ENCODE data around the gene CHIT1. TPM values are rescaled to one million over a fixed set of nuclear protein-coding genes. Genes with fewer than 3 reads are reported as not detected.

CHIT1 gene
- total RNA-seq, 1 donor from 2014 or later, result 6.6 TPM

- no peak for DNase-seq (ENCODE audit: low spot score)
Observed at GRCh38 chr1:203189951-203190352, 39.5 kb downstream of the CHIT1 start.

DNA sequence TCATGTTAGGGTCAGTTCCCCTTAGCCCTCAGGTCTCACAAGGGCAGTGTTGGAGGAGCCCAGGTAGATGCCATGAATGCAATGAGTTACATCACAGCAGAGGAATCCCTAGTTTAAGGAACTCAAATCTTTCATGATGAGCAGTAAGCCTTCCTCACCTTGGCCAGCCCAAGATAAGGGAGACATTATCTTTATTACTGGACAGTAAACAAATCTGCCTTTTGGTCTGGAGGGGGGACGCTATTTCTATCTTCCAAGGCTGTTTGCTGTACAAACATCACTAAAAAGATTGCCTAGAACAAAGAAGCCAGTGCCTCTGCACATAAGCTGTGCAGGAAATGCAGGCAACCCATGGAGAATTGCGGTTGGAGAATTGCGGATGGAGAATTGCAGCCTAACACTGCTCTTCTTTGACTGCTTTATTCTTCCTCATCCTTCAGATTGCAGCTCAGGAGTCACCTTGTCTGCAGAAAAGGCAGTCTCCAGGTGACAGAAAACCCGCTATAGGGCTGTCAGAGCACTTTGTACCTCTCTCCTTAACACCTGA is 40.7 kb downstream of the CHIT1 start:
- no peak for DNase-seq (ENCODE audit: low spot score)

- no peak for DNase-seq (ENCODE audit: low spot score)
Observed at GRCh38 chr1:203187689-203188264, 41.7 kb downstream of the CHIT1 start.

DNA sequence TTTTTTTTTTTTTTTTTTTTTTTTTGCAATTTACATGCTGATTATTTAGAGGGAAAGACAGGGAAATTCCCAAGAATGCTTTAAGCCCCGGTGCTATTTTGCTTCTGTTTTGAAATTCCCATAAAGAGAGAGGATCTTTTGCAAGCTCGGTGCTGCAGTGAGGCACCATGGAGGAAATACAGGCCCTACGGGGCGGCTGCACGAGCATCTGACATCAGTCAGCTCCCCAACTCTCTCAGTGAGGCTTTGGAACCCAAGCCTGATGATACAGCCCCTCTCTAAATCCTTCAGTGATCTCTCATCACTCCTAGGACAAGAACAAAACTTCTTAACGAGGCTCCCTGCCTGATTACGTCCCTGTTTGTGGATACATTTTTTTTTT is 42.2 kb downstream of the CHIT1 start:
- DNase-seq (ENCODE audit: low spot score), result no peak

- DNase-seq (ENCODE audit: low spot score), result no peak
Observed at GRCh38 chr1:203186446-203187303, 42.8 kb downstream of the CHIT1 start, which contains the start of gene CHI3L1. TSS of gene CHI3L1 (minus strand) at chr1:203186704. CDS start at chr1:203186623, 81 bp downstream.

DNA sequence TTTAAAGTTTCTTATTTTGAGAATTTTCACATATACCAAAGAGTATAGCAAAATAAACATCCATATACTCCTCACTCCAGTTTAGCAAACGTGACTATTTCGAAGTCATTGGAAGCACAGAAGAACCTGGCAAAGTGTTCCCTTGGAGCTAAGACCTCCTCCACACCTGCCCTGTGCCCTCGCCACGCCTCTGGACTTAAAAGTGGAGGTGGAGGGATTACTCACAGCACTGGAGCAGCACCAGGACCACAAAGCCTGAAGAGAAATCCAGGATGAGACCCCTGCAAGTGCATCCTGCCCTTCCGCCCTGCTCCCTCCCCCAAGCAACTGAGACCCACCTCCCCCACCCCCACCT is 43.4 kb downstream of the CHIT1 start:
- no peak for DNase-seq (ENCODE audit: low spot score)

- no peak for DNase-seq (ENCODE audit: low spot score)
Observed at GRCh38 chr1:203185585-203185984, 43.9 kb downstream of the CHIT1 start.

GRCh38 chr1:203185061-203185461 is 44.4 kb downstream of the CHIT1 start:
- no peak for DNase-seq (ENCODE audit: low spot score)

- no peak for DNase-seq (ENCODE audit: low spot score)
Observed at GRCh38 chr1:203184467-203184866, 45.0 kb downstream of the CHIT1 start.

DNA sequence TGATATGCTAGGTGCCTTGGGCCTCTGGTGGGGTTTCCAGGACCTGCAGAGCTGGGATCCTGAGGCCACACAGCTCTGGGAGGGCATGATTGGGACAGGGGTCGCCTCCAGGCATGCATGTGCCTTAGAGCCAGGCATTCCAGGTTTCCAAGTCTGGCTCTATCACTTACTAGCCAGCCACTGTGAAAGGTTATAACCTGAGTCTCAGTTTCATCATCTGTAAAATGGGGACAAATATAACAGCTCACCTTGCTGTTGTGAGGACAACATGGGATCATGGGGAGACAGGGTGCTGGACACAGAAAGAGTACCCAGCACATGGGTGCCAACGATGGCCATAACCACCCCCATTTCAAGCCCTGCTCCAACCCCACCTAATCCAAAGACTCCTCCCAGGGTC is 45.6 kb downstream of the CHIT1 start:
- no peak for DNase-seq (ENCODE audit: low spot score)

GRCh38 chr1:203182387-203182953 is 47.0 kb downstream of the CHIT1 start:
- no peak for DNase-seq (ENCODE audit: low spot score)

DNA sequence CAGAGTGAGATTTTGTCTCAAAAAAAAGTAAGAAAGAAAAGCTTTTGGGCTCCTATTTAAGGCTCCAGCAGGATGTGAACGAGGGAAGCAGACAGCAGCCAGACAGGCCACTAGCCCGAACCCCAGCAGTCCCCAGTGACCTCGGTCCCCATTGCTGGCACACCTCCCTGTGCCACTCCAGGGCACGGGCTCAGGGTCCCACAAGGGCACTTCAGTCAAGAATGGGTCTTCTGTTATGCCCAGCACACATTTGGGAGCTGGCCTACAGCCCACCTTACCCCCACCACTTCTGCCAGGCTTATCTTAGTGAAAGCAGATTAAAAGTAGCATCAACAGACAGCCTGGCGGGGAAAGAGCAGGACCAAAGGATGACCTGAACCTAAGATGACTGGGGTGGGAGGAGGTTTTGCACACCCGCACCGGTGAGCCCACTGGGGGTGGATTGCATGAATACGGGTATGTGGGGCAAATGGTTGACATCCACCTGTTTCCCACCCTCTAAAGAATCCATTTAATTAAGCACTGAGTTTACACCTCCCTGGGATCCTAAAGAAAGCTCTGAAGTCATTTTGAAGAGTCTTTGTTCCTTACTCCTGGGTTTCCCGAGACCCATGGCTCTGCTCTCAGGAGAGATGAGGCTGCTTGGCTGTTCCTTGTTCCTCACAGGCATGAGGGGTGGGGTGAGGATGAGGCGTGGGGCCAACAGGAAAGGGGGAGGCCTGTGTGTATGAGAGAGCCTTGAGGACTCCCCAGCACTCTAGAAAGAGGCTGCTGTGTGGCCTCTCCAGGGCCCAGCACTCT is 47.7 kb downstream of the CHIT1 start:
- DNase-seq (ENCODE audit: low spot score), result no peak

- DNase-seq (ENCODE audit: low spot score), result no peak
Observed at GRCh38 chr1:203180611-203181330, 48.7 kb downstream of the CHIT1 start.

GRCh38 chr1:203179667-203180005 is 49.8 kb downstream of the CHIT1 start:
- no peak for DNase-seq (ENCODE audit: low spot score)

DNA sequence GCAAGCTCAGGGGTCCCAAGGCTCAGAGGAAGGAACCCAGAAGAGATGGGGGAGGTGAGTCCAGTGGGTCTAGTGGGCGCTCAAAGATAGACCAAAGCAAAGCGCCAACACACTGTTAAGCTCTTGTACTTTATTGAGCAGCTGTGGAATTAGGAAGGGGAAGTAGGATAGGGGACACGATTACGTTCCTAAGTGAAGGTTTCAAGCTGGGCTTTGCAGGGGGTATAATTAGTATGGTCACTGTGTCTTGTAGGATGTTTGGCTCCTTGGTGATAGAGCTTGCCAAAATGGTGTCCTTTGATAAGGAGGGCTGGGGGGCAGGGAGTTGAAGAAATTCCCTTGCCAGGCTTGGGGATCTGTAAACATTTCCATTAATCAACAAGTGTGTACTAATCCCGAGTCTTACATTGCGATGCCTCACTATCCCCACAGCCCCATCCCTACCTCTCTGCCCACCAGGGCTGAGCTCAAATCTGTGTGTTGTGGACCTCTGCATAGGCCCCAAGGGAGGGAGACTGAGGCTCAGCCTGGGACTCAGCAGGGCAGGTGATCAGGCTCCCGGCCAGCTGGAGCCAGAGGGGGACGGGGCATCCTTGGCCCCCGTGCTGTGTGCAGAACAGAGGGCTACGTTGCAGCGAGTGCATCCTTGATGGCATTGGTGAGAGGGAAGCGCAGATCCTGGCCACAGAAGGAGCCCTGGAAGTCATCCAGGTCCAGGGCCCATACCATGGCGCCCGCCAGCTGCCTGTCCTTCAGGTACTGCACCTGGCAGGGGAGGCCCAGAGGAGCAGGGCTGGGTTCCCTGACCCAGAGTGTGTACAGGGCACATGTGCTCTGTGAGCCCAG is 50.4 kb downstream of the CHIT1 start:
- DNase-seq (ENCODE audit: low spot score), result no peak

GRCh38 chr1:203178083-203178482 is 51.4 kb downstream of the CHIT1 start:
- no peak for DNase-seq (ENCODE audit: low spot score)

GRCh38 chr1:203177470-203178039 is 51.9 kb downstream of the CHIT1 start:
- DNase-seq (ENCODE audit: low spot score), result no peak

DNA sequence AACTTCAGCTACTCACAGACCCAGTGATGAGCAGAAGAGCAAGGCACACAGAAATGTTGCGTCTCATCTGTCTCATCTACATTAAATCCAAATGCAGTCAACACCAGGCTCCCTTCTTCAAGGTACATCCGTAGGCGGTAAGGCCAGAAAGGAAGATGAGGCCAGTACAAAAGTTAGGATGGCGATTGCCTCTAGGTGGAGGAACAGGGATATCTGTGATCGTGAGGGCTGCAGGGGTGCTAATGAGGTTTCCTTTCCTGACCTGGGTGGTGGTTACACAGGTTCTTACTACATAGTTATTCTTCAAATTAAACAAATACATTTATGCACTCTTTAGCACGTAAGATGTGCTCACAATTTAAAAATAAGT is 52.5 kb downstream of the CHIT1 start:
- DNase-seq (ENCODE audit: low spot score), result no peak

GRCh38 chr1:203176273-203177035 is 53.0 kb downstream of the CHIT1 start:
- DNase-seq (ENCODE audit: low spot score), result no peak

Measured in ureter (tissue), 1 donor.